Naive thymus-derived CD4-positive, alpha-beta T cell (primary cell): ENCODE results near the gene HTR1E. TPM values are rescaled to one million over a fixed set of nuclear protein-coding genes. Genes with fewer than 3 reads are reported as not detected.

Source experiments
- ATAC-seq: fragments of 150-1000 bp; cut with Tn5 transposase; 2 replicates; pipeline ENCODE4 v1.10.0; 2021; ENCODE audit warnings: mild to moderate bottlenecking, moderate library complexity
- CTCF ChIA-PET: fragments of 350-600 bp; sonication (Branson Sonifier 250); formaldehyde crosslinking; loops from one replicate; lab custom pipeline; 2021; ENCODE audit warnings: antibody characterized with exemption; lab: Charles Lee
- POLR2A ChIA-PET: fragments of 350-600 bp; sonication (Branson Sonifier 250); formaldehyde crosslinking; loops from one replicate; lab custom pipeline; 2021; ENCODE audit warnings: antibody characterized with exemption, inconsistent platforms; lab: Charles Lee
- DNase-seq, 9 donors: peaks; one replicate each; pipeline versions ENCODE4 v3.0.0 to v3.0.0-alpha.2; 2020 to 2022; ENCODE audit warnings: mixed read lengths in 1 of 9
- H3K27ac ChIP-seq: one replicate; pipeline ENCODE4 v1.7.0; 2013; ENCODE audit warnings: mild to moderate bottlenecking, low read depth, low read length, moderate library complexity
- H3K27me3 ChIP-seq, 2 donors: one replicate each; pipeline ENCODE4 v1.7.0; 2013; ENCODE audit warnings: low read length in 2 of 2, mild to moderate bottlenecking in 2 of 2, moderate library complexity in 2 of 2; ENCODE audit not compliant: control insufficient read depth in 2 of 2, insufficient read depth in 2 of 2
- H3K36me3 ChIP-seq, 3 experiments: 1 replicate in 2 of 3; 2 replicates in 1 of 3; pipeline ENCODE4 v1.7.0; 2013; ENCODE audit warnings: low read length in 3 of 3, mild to moderate bottlenecking in 3 of 3, moderate library complexity in 1 of 3; ENCODE audit not compliant: insufficient read depth in 3 of 3, control insufficient read depth in 2 of 3
- H3K4me1 ChIP-seq, 2 donors: one replicate each; pipeline ENCODE4 v1.7.0; 2013; ENCODE audit warnings: low read length in 2 of 2, mild to moderate bottlenecking in 2 of 2, moderate library complexity in 1 of 2; ENCODE audit not compliant: control insufficient read depth in 2 of 2, insufficient read depth in 2 of 2
- H3K4me3 ChIP-seq: 2 replicates; pipeline ENCODE4 v1.7.0; 2013; ENCODE audit warnings: mild to moderate bottlenecking, low read length
- H3K9me3 ChIP-seq, 3 experiments: 1 replicate in 2 of 3; 2 replicates in 1 of 3; pipeline ENCODE4 v1.7.0; 2013; ENCODE audit warnings: low read length in 3 of 3; ENCODE audit not compliant: control insufficient read depth in 2 of 3
- H3K27ac Mint-ChIP-seq, 9 donors: one replicate each; pipeline ENCODE4 v1.8.0; 2020 to 2022; ENCODE audit warnings: mixed read lengths in 9 of 9, mild to moderate bottlenecking in 8 of 9, moderate library complexity in 5 of 9, inconsistent platforms in 2 of 9
- H3K27me3 Mint-ChIP-seq, 5 donors: one replicate each; pipeline ENCODE4 v1.8.0; 2021 to 2022; ENCODE audit warnings: mixed read lengths in 5 of 5, mild to moderate bottlenecking in 1 of 5
- H3K36me3 Mint-ChIP-seq, 5 donors: one replicate each; pipeline ENCODE4 v1.8.0; 2020 to 2022; ENCODE audit warnings: mixed read lengths in 5 of 5, mild to moderate bottlenecking in 3 of 5, inconsistent platforms in 1 of 5
- H3K4me1 Mint-ChIP-seq, 7 donors: one replicate each; pipeline ENCODE4 v1.8.0; 2020 to 2022; ENCODE audit warnings: mixed read lengths in 7 of 7, mild to moderate bottlenecking in 3 of 7, inconsistent platforms in 1 of 7
- H3K4me3 Mint-ChIP-seq, 10 donors: one replicate each; pipeline ENCODE4 v1.8.0; 2020 to 2022; ENCODE audit warnings: mild to moderate bottlenecking in 10 of 10, mixed read lengths in 10 of 10, moderate library complexity in 6 of 10, inconsistent platforms in 2 of 10
- H3K9me3 Mint-ChIP-seq, 11 donors: one replicate each; pipeline ENCODE4 v1.8.0; 2020 to 2022; ENCODE audit warnings: mixed read lengths in 11 of 11, mild to moderate bottlenecking in 4 of 11, inconsistent platforms in 1 of 11, moderate library complexity in 1 of 11
- intact Hi-C, 2 donors: fragments of 100-400 bp; cut with micrococcal nuclease; formaldehyde crosslinking; loops; one replicate each; pipeline ENCODE4 v1.15.1; 2023
- polyA plus RNA-seq, 2 donors: library from polyadenylated mRNA; unstranded; fragments of 300-500 nt; fragmentation: Illumina TruSeq; gene quantifications; one replicate each; pipeline ENCODE4 v1.2.3, GENCODE V29; 2021
- total RNA-seq, 6 experiments: library from RNA in 5 of 6; stranded (reverse) in 5 of 6; gene quantifications; 1 replicate in 5 of 6; 2 replicates in 1 of 6; pipeline ENCODE4 v1.2.3 and lab custom pipeline; 2021 to 2026

HTR1E gene
- total and polyA plus RNA-seq, 7 experiments from 2014 or later, result not detected

DNA sequence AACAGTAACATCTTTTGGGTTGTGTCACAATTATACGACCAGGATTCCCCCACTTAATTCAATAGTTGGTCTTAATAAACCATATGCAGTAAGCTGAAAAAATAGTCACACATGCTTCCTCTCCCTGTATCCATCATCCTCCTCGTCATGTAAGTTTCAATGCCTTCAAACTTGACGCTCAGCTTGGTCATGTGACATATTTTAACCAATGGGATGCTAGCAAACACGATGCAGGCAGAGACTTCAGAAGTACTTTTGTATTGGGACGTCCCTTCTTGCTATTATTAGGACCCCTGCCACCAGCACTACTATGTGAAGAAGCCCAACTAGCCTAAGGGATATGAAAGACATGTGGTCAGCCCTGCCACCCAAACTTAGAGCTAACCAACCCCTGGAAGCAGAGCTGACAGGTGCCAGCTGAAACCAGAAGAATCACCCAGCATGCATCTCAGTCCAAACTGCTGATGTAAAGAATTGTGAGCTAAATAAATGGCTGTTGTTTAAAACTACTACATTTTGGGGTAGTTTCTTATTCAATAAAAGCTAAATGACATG lies 108.3 kb downstream of the HTR1E start:
- peaks cover 0 to 3% of the 10 kb centered on the region in 2 donors for H3K27me3 ChIP-seq
- POLR2A ChIA-PET, result no interaction called here
- H3K4me3 ChIP-seq, result no peak overlapping the region
- Mint-ChIP-seq H3K4me3 (no peak overlapping the region), H3K4me1 (no peaks in the 10 kb centered on the region), H3K27me3 (peaks cover 6 to 40% (median 22%) of the 10 kb centered on the region in 5 donors), H3K27ac (no peak overlapping the region), H3K9me3 (peaks cover 0 to 5% (median 0%) of the 10 kb centered on the region in 11 donors), H3K36me3 (no peaks in the 10 kb centered on the region)
- CTCF ChIA-PET, result no interaction called here
- H3K4me1 ChIP-seq, result no peaks in the 10 kb centered on the region
- DNase-seq (no peak), ATAC-seq (no peak)
- H3K9me3 ChIP-seq, result no peaks in the 10 kb centered on the region
- H3K27ac ChIP-seq, result no peak overlapping the region
- intact Hi-C loops, result no loop called here
- no peaks in the 10 kb centered on the region for H3K36me3 ChIP-seq

DNA sequence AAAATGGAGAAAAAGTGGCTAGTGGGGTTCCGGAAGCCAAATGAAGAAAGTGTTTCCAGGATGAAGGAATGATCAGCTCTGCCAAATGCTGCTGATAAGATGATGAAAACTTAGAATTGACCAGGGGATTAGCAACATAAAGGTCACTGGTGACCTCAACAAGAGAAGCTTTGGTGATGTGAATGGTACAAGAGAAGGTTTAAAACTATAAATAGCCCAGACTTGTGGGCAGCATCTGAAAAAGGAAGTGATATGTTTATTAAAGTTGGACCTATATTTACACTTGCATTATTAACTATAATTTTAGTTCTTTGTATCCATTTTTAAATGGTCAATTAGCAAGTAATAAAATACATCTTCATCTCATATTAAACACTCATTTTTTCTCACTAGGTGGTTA lies 112.5 kb downstream of the HTR1E start:
- intact Hi-C loops, result no loop called here
- H3K9me3 ChIP-seq, result no peaks in the 10 kb centered on the region
- peaks cover 0 to 3% of the 10 kb centered on the region in 2 donors for H3K27me3 ChIP-seq
- Mint-ChIP-seq H3K27ac (no peak overlapping the region), H3K4me1 (no peaks in the 10 kb centered on the region), H3K9me3 (no peaks in the 10 kb centered on the region), H3K36me3 (no peaks in the 10 kb centered on the region), H3K27me3 (peaks cover 0 to 24% (median 10%) of the 10 kb centered on the region in 5 donors), H3K4me3 (no peak overlapping the region)
- DNase-seq, result no peak
- ATAC-seq, result no peak
- no peaks in the 10 kb centered on the region for H3K4me1 ChIP-seq
- H3K27ac ChIP-seq, result no peak overlapping the region
- H3K4me3 ChIP-seq, result no peak overlapping the region
- ChIA-PET CTCF (no interaction called here), POLR2A (no interaction called here)
- no peaks in the 10 kb centered on the region for H3K36me3 ChIP-seq

DNA sequence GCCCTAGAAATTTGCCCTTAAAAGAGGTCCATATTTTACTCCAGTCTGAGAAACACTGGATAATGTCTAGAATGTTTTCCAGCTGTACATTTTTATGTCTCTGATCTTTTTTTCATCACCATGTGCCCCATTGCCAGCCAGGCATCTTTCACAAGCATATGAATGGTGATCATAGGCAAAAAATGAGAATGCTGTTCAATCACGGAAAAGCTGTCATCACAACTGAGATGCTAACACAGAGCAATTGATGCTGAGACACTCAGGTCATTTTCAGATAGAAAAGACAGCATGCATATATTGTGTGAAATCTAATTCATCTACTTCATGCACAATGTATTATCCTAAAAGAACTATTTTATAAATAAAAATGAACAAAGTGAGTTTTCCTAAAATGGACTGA lies 116.0 kb downstream of the HTR1E start:
- no peak for DNase-seq
- CTCF ChIA-PET, result no interaction called here

GRCh38 chr6:87054143-87054833 lies 117.0 kb downstream of the HTR1E start:
- Mint-ChIP-seq H3K4me1 (peaks cover 0 to 5% (median 0%) of the 10 kb centered on the region in 7 donors), H3K36me3 (no peaks in the 10 kb centered on the region), H3K27me3 (peaks cover 4 to 19% (median 14%) of the 10 kb centered on the region in 5 donors), H3K9me3 (no peaks in the 10 kb centered on the region), H3K27ac (no peak overlapping the region), H3K4me3 (no peak overlapping the region)
- ATAC-seq (no peak), DNase-seq (no peak)
- H3K27ac ChIP-seq, result no peak overlapping the region
- intact Hi-C loops, result no loop called here
- H3K4me3 ChIP-seq, result no peak overlapping the region
- POLR2A ChIA-PET, result no interaction called here
- no peaks in the 10 kb centered on the region for H3K9me3 ChIP-seq
- H3K36me3 ChIP-seq, result no peaks in the 10 kb centered on the region
- no peaks in the 10 kb centered on the region for H3K4me1 ChIP-seq
- CTCF ChIA-PET, result no interaction called here
- H3K27me3 ChIP-seq, result no peaks in the 10 kb centered on the region

More for the DNA sequence above, 116.0 kb downstream of the HTR1E start:
- Histone ChIP-seq H3K4me1 (no peaks in the 10 kb centered on the region), H3K36me3 (no peaks in the 10 kb centered on the region), H3K9me3 (no peaks in the 10 kb centered on the region), H3K4me3 (no peak overlapping the region), H3K27me3 (no peaks in the 10 kb centered on the region), H3K27ac (no peak overlapping the region)
- peaks cover 0 to 5% (median 0%) of the 10 kb centered on the region in 7 donors for H3K4me1 Mint-ChIP-seq
- H3K27ac Mint-ChIP-seq, result no peak overlapping the region
- H3K9me3 Mint-ChIP-seq, result no peaks in the 10 kb centered on the region
- POLR2A ChIA-PET, result no interaction called here
- H3K4me3 Mint-ChIP-seq, result no peak overlapping the region
- no peak for ATAC-seq
- peaks cover 4 to 24% (median 19%) of the 10 kb centered on the region in 5 donors for H3K27me3 Mint-ChIP-seq
- intact Hi-C loops, result no loop called here
- no peaks in the 10 kb centered on the region for H3K36me3 Mint-ChIP-seq

DNA sequence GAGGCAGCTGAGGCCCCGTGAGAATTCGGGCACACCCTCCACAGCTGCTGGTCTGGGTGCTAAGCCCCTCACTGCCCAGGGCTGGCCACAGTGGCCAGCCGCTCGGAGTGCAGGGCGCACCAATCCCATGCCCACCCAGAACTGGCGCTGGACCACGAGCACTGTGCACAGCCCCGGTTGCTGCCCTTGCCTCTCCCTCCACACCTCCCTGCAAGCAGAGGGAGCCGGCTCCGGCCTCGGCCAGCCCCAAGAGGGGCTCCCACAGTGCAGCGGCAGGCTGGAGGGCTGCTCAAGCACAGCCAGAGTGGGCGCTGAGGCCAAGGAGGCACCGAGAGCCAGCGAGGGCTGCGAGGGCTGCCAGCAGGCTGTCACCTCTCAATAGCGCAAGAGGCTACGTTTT lies 122.6 kb downstream of the HTR1E start:
- no peak for ATAC-seq
- no peaks in the 10 kb centered on the region for H3K36me3 ChIP-seq
- no peaks in the 10 kb centered on the region for H3K4me1 ChIP-seq
- no peak overlapping the region for H3K27ac ChIP-seq
- no peaks in the 10 kb centered on the region for H3K9me3 ChIP-seq
- intact Hi-C loops, result no loop called here
- no peak overlapping the region for H3K27ac Mint-ChIP-seq
- ChIA-PET CTCF (no interaction called here), POLR2A (no interaction called here)
- H3K4me3 ChIP-seq, result no peak overlapping the region
- peaks cover 0 to 5% of the 10 kb centered on the region in 2 donors for H3K27me3 ChIP-seq
- H3K9me3 Mint-ChIP-seq, result no peaks in the 10 kb centered on the region
- no peaks in the 10 kb centered on the region for H3K36me3 Mint-ChIP-seq
- no peak for DNase-seq
- H3K4me1 Mint-ChIP-seq, result peaks cover 0 to 5% (median 2%) of the 10 kb centered on the region in 7 donors
- H3K27me3 Mint-ChIP-seq, result peaks cover 9 to 27% (median 16%) of the 10 kb centered on the region in 5 donors
- H3K4me3 Mint-ChIP-seq, result no peak overlapping the region

- CTCF ChIA-PET, result no interaction called here
- ATAC-seq, result no peak
- Histone ChIP-seq H3K36me3 (no peaks in the 10 kb centered on the region), H3K4me1 (no peaks in the 10 kb centered on the region), H3K27ac (no peak overlapping the region), H3K4me3 (no peak overlapping the region), H3K27me3 (peaks cover 0 to 5% of the 10 kb centered on the region in 2 donors), H3K9me3 (no peaks in the 10 kb centered on the region)
- Mint-ChIP-seq H3K4me1 (peaks cover 0 to 6% (median 0%) of the 10 kb centered on the region in 7 donors), H3K27ac (no peak overlapping the region), H3K36me3 (no peaks in the 10 kb centered on the region), H3K27me3 (peaks cover 6 to 38% (median 13%) of the 10 kb centered on the region in 5 donors), H3K9me3 (no peaks in the 10 kb centered on the region), H3K4me3 (no peak overlapping the region)
- intact Hi-C loops, result loop anchor here in 1 of 2 donors (5.0 kb wide), 1 partner anchor 327 kb away; no protein-coding TSS in a partner anchor
- POLR2A ChIA-PET, result no interaction called here
- DNase-seq, result no peak
These were observed 127.8 kb downstream of the HTR1E start for GRCh38 chr6:87065117-87065516.
